Type B pancreatic cell (in vitro differentiated cells): Measurements from ENCODE around the gene RPTOR. TPM values are rescaled to one million over a fixed set of nuclear protein-coding genes. Genes with fewer than 3 reads are reported as not detected.

Experiments
- DNase-seq: peaks from one replicate; pipeline ENCODE4 v3.0.0; 2021; ENCODE audit warnings: mixed read lengths; ENCODE audit not compliant: unreplicated experiment; ENCODE audit errors: extremely low spot score
- H3K27ac Mint-ChIP-seq: 2 replicates; pipeline ENCODE4 v1.8.0; 2021; ENCODE audit warnings: mild to moderate bottlenecking, mixed read lengths
- H3K27me3 Mint-ChIP-seq: 2 replicates; pipeline ENCODE4 v1.8.0; 2021; ENCODE audit warnings: mixed read lengths
- H3K36me3 Mint-ChIP-seq: 2 replicates; pipeline ENCODE4 v1.8.0; 2021; ENCODE audit warnings: mixed read lengths
- H3K4me1 Mint-ChIP-seq: one replicate; pipeline ENCODE4 v1.8.0; 2021; ENCODE audit warnings: mixed read lengths; ENCODE audit not compliant: unreplicated experiment
- H3K4me3 Mint-ChIP-seq: 2 replicates; pipeline ENCODE4 v1.8.0; 2021; ENCODE audit warnings: mild to moderate bottlenecking, mixed read lengths
- H3K9me3 Mint-ChIP-seq: 2 replicates; pipeline ENCODE4 v1.8.0; 2021; ENCODE audit warnings: mixed read lengths
- total RNA-seq: library from RNA; stranded (reverse); gene quantifications from 2 replicates; pipeline ENCODE4 v1.2.1, GENCODE V29; 2021; ENCODE audit warnings: low replicate concordance
- TF ChIP-seq, protein P1 (sequence below): fragments of 200-600 bp; sonication (generic); conservative IDR thresholded peaks from 2 replicates; pipeline ENCODE4 v1.5.0; 2021; ENCODE audit warnings: antibody characterized with exemption, mild to moderate bottlenecking

Gene RPTOR
- total RNA-seq, 1 donor from 2014 or later: 39.8 TPM

DNA sequence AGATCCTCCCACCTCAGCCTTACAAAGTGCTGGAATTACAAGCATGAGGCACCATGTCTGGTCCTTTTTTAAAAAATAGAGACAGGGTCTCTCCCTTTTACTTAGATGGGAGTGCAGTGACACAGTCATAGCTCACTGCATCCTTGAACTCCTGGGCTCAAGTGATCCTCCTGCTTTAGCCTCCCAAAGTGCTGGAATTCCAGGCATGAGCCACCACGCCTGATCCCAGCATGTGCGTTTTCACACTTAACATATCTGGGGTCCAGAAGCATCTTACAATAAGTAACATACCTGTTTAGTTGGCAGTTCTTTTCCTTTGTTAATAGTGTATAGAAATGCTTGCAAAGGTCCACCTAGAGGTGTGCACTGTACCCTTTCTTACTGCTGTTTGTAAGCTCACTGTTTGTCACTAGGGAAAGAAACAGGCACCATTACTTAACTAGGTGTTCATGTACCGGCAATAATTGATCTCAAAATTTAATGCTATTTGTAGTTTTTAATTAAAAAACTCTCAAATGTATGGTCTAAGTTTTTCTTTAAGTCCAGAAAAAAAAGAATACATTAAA is 221.7 kb downstream of the RPTOR start:
- DNase-seq: peak; percentile 3
- Mint-ChIP-seq H3K9me3 (no peaks in the 10 kb centered on the region), H3K36me3 (peaks cover 3% of the 10 kb centered on the region), H3K4me3 (no peak overlapping the region), H3K27ac (no peak overlapping the region), H3K27me3 (no peaks in the 10 kb centered on the region), H3K4me1 (peaks cover 11% of the 10 kb centered on the region)
- TF ChIP-seq, protein P1, sequence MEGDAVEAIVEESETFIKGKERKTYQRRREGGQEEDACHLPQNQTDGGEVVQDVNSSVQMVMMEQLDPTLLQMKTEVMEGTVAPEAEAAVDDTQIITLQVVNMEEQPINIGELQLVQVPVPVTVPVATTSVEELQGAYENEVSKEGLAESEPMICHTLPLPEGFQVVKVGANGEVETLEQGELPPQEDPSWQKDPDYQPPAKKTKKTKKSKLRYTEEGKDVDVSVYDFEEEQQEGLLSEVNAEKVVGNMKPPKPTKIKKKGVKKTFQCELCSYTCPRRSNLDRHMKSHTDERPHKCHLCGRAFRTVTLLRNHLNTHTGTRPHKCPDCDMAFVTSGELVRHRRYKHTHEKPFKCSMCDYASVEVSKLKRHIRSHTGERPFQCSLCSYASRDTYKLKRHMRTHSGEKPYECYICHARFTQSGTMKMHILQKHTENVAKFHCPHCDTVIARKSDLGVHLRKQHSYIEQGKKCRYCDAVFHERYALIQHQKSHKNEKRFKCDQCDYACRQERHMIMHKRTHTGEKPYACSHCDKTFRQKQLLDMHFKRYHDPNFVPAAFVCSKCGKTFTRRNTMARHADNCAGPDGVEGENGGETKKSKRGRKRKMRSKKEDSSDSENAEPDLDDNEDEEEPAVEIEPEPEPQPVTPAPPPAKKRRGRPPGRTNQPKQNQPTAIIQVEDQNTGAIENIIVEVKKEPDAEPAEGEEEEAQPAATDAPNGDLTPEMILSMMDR: no peak

GRCh38 chr17:80768389-80768788 is 223.8 kb downstream of the RPTOR start:
- Mint-ChIP-seq H3K9me3 (no peaks in the 10 kb centered on the region), H3K27me3 (no peaks in the 10 kb centered on the region), H3K36me3 (no peaks in the 10 kb centered on the region), H3K4me3 (no peak overlapping the region), H3K4me1 (peaks cover 5% of the 10 kb centered on the region), H3K27ac (no peak overlapping the region)
- peak; percentile 10 for DNase-seq
- TF ChIP-seq, protein P1: no peak

- H3K4me1 Mint-ChIP-seq: peaks cover 5% of the 10 kb centered on the region
- TF ChIP-seq, protein P1: no peak
- no peaks in the 10 kb centered on the region for H3K9me3 Mint-ChIP-seq
- H3K27me3 Mint-ChIP-seq: no peaks in the 10 kb centered on the region
- no peaks in the 10 kb centered on the region for H3K36me3 Mint-ChIP-seq
- no peak overlapping the region for H3K4me3 Mint-ChIP-seq
- DNase-seq: no peak
- no peak overlapping the region for H3K27ac Mint-ChIP-seq
Measured at GRCh38 chr17:80768936-80769335, 224.3 kb downstream of the RPTOR start.

DNA sequence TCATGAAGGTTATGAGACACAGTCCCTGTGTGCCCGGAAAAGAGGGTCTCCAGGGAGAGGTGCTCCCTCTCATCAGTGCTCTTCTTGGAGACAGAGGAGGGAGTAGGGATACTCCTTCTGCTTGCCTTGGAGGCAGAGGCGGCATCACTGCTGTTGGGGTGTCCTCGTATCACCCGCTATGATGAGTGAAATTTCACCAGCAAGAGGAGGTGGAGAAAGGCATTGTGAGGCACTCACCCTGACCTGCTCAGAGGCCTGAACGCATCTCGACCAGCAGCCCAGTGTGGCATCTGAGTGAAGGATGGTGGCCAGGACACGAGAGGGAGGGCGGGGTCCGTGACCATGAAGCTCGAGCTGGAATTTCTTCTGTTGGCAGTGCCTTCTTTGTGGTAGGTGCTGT is 224.9 kb downstream of the RPTOR start:
- Mint-ChIP-seq H3K9me3 (no peaks in the 10 kb centered on the region), H3K4me3 (no peak overlapping the region), H3K27me3 (no peaks in the 10 kb centered on the region), H3K4me1 (peaks cover 10% of the 10 kb centered on the region), H3K36me3 (no peaks in the 10 kb centered on the region), H3K27ac (no peak overlapping the region)
- no peak for DNase-seq
- TF ChIP-seq, protein P1: no peak

GRCh38 chr17:80769936-80770625 is 225.4 kb downstream of the RPTOR start:
- H3K27ac Mint-ChIP-seq: peak overlapping the region; percentile 30
- no peak for DNase-seq
- no peak overlapping the region for H3K4me3 Mint-ChIP-seq
- TF ChIP-seq, protein P1: no peak
- H3K9me3 Mint-ChIP-seq: no peaks in the 10 kb centered on the region
- peaks cover 13% of the 10 kb centered on the region for H3K4me1 Mint-ChIP-seq
- no peaks in the 10 kb centered on the region for H3K27me3 Mint-ChIP-seq
- H3K36me3 Mint-ChIP-seq: no peaks in the 10 kb centered on the region
